Measurements from ENCODE around the gene EML4.
"Not testable (repeated sequence)": the region's sequence is repeated elsewhere in the genome, so short reads cannot be mapped to it uniquely, and the experiment has no call there.

Gene EML4

GRCh38 chr2:42314892-42315468 lies 145.8 kb downstream of the EML4 start:
- DNase-seq = peak; percentile 42 to 78 (median 75)

GRCh38 chr2:42315844-42316470 lies 146.8 kb downstream of the EML4 start:
- DNase-seq = no peak

- DNase-seq = no peak
These were observed 147.8 kb downstream of the EML4 start for GRCh38 chr2:42316910-42317309.

GRCh38 chr2:42317486-42317885 lies 148.3 kb downstream of the EML4 start:
- DNase-seq = no peak

- no peak for DNase-seq
These were observed 148.8 kb downstream of the EML4 start for GRCh38 chr2:42317945-42318344.

GRCh38 chr2:42319265-42319664 lies 150.1 kb downstream of the EML4 start:
- DNase-seq = no peak

- DNase-seq = no peak
These were observed 152.4 kb downstream of the EML4 start for GRCh38 chr2:42321452-42322064.

- no peak for DNase-seq
These were observed 155.1 kb downstream of the EML4 start for GRCh38 chr2:42324244-42324643.

GRCh38 chr2:42324949-42325348 lies 155.8 kb downstream of the EML4 start:
- no peak for DNase-seq

- no peak for DNase-seq
These were observed 156.5 kb downstream of the EML4 start for GRCh38 chr2:42325609-42326008.

- DNase-seq = no peak
These were observed 158.0 kb downstream of the EML4 start for GRCh38 chr2:42327125-42327524.

- DNase-seq = peak in 2 of 3 donors; percentile 35 to 44
These were observed 159.1 kb downstream of the EML4 start for GRCh38 chr2:42328148-42328833.

GRCh38 chr2:42328923-42329322 lies 159.8 kb downstream of the EML4 start:
- DNase-seq = no peak

- no peak for DNase-seq
These were observed 160.6 kb downstream of the EML4 start for GRCh38 chr2:42329736-42330135.

- DNase-seq = no peak
These were observed 162.6 kb downstream of the EML4 start for GRCh38 chr2:42331569-42332284.

GRCh38 chr2:42332575-42332974 lies 163.4 kb downstream of the EML4 start:
- no peak for DNase-seq

GRCh38 chr2:42333579-42333978 lies 164.4 kb downstream of the EML4 start:
- DNase-seq = no peak

- DNase-seq = no peak
These were observed 165.1 kb downstream of the EML4 start for GRCh38 chr2:42334220-42334619.

GRCh38 chr2:42334865-42335264 lies 165.7 kb downstream of the EML4 start:
- not testable (repeated sequence) for DNase-seq

GRCh38 chr2:42335514-42336104 lies 166.5 kb downstream of the EML4 start:
- DNase-seq = no peak

- DNase-seq = no peak
These were observed 167.3 kb downstream of the EML4 start for GRCh38 chr2:42336361-42336965.

- no peak for DNase-seq
These were observed 168.2 kb downstream of the EML4 start for GRCh38 chr2:42337356-42337820.

All from suppressor macrophage treated with lipopolysaccharide for 1 hour (primary cell).